Duodenal mucosa (tissue), 2 donors: Measurements from ENCODE around the gene STIMATE.

Experiments
- H3K27ac ChIP-seq: one replicate; pipeline ENCODE4 v1.7.0; 2013; ENCODE audit warnings: low read depth, low read length
- H3K27me3 ChIP-seq, 2 donors: one replicate each; pipeline ENCODE4 v1.7.0; 2013; ENCODE audit warnings: low read length in 2 of 2, control low read depth in 1 of 2; ENCODE audit not compliant: insufficient read depth in 2 of 2, control insufficient read depth in 1 of 2
- H3K36me3 ChIP-seq, 2 donors: one replicate each; pipeline ENCODE4 v1.7.0; 2013; ENCODE audit warnings: low read length in 2 of 2, control low read depth in 1 of 2; ENCODE audit not compliant: insufficient read depth in 2 of 2, control insufficient read depth in 1 of 2
- H3K4me1 ChIP-seq, 2 donors: one replicate each; pipeline ENCODE4 v1.7.0; 2013; ENCODE audit warnings: low read length in 2 of 2, control low read depth in 1 of 2; ENCODE audit not compliant: insufficient read depth in 2 of 2, control insufficient read depth in 1 of 2
- H3K4me3 ChIP-seq, 2 donors: one replicate each; pipeline ENCODE4 v1.7.0; 2013; ENCODE audit warnings: low read length in 2 of 2, low read depth in 1 of 2
- H3K9ac ChIP-seq, 2 donors: one replicate each; pipeline ENCODE4 v1.7.0; 2013; ENCODE audit warnings: low read length in 2 of 2, low read depth in 1 of 2
- H3K9me3 ChIP-seq, 2 donors: one replicate each; pipeline ENCODE4 v1.7.0; 2013; ENCODE audit warnings: low read length in 2 of 2, control low read depth in 1 of 2; ENCODE audit not compliant: control insufficient read depth in 1 of 2

Gene STIMATE

DNA sequence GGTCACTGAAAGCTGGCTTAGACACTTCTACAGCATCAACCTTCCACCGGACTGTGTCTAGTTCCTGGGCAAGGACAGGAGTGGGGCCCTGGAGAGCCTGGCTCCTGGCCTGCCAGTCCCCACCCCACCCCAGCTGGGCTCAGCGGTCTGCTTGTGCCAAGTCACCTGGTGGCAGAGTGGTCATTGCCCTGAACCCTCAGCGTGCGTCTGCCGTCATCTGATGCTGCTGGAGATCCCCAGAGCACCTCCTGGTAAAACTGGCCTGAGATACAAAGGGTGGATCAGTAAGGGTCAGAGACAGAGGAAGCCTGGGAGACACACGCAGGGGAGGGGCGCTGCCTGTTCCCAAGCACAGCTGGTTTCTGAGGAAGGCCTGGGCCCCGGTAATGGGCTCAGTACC lies 83.5 kb downstream of the STIMATE start:
- no peaks in the 10 kb centered on the region for H3K27me3 ChIP-seq
- H3K36me3 ChIP-seq: no peaks in the 10 kb centered on the region
- no peak overlapping the region for H3K4me3 ChIP-seq
- no peaks in the 10 kb centered on the region for H3K9me3 ChIP-seq
- H3K4me1 ChIP-seq: no peaks in the 10 kb centered on the region
- H3K9ac ChIP-seq: no peak overlapping the region
- H3K27ac ChIP-seq: no peak overlapping the region

DNA sequence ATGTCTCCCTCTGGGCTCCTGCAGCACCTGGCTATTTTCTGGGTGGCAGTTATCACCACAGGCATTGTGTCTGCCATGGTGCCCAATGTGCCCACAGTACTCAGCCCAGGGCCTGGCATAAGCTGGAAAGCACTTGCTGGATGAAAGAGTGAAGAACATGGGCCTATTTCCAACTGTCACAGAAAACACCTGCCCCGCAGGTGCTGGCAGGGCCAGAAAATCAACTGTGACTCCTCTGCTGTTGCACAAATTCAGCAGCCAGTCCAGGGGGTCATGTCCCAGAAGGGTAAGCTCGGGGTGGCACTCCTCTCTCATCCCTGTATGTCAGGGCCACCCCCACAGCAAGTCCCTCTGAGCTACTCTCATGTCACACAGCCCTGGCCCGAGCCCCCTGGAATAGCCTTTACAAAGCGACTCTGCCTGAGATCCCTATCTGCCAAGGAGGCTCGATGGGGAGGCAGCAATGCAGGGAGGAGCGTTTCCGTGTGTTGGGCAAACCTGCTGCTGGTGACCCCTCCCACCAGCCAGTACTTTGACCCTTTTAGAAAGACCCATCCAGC lies 85.8 kb downstream of the STIMATE start:
- Histone ChIP-seq H3K4me3 (no peak overlapping the region), H3K27ac (no peak overlapping the region), H3K4me1 (no peaks in the 10 kb centered on the region), H3K27me3 (no peaks in the 10 kb centered on the region), H3K36me3 (no peaks in the 10 kb centered on the region), H3K9ac (no peak overlapping the region), H3K9me3 (no peaks in the 10 kb centered on the region)

DNA sequence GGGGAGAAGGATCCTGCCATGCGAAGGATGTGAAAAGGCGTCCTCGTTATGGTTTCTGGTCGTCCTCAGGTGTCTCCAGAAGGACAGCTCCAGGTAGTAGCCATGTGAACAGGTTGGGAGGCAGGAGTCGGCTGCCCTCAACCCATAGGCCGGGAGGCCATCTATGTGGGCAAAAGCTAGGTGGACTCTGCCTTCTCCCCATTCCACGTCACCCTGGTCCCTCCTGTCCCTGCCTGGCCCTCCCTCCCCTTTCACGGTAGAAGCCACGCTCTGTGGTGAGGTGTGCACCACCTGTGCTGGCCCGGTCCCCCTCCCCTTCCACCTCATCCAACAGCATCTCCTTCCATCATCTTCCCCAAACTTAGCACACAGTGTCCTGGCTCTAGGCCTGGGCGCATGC lies 86.4 kb downstream of the STIMATE start:
- no peak overlapping the region for H3K27ac ChIP-seq
- no peaks in the 10 kb centered on the region for H3K27me3 ChIP-seq
- no peak overlapping the region for H3K4me3 ChIP-seq
- no peak overlapping the region for H3K9ac ChIP-seq
- H3K36me3 ChIP-seq: no peaks in the 10 kb centered on the region
- no peaks in the 10 kb centered on the region for H3K4me1 ChIP-seq
- H3K9me3 ChIP-seq: no peaks in the 10 kb centered on the region

DNA sequence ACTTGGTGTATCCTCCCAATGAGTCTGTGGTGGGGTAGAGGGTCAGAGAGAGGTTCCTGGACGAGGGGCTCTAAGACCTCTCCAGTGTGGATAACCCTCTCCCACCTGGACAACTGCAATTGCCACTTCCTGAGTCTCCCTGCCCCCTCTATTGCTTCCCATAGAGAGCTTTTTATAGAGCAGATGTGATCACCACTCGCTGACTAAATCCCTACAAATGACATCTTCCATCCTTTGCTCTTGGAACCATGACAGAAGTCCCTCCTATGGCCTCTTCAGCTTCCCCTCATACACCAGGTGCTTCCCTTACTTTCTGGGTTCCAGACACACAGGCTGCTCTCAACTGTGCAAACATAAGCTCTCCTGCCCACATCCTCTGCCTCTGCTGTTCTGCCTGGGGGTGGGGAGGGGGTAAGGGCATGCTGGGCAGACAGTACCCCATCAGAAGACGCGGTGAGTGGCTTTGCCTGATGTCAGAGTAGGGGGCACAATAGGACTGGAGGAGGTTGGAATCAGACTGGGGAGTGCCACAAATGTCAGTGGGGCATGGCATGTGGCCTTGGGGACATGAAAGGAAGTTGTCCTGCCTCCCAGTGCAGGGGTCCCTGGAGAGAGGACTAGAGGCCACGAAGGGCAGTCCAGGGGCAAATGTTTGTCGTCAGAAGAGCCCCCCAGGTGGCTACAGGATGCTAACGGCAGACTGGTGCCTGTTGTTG lies 87.5 kb downstream of the STIMATE start:
- H3K4me1 ChIP-seq: no peaks in the 10 kb centered on the region
- no peak overlapping the region for H3K27ac ChIP-seq
- no peak overlapping the region for H3K4me3 ChIP-seq
- H3K36me3 ChIP-seq: no peaks in the 10 kb centered on the region
- H3K27me3 ChIP-seq: no peaks in the 10 kb centered on the region
- no peak overlapping the region for H3K9ac ChIP-seq
- H3K9me3 ChIP-seq: no peaks in the 10 kb centered on the region

DNA sequence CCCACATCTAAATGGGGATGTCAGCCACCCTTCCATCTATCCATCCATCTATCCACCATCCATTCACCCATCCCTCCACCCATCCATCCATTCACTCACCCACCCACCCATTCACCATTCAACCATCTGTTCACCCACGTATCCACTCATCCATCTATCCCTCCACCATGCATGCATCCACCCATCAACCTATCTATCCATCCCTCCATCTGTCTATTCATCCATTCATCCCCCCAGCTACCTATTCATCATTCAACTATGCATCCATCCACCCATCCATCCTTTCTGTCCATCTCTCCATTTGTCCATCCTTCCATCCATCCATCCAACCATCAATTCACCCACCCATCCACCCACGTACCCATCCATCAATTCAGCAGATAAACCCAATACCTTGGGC lies 88.2 kb downstream of the STIMATE start:
- no peak overlapping the region for H3K4me3 ChIP-seq
- H3K36me3 ChIP-seq: no peaks in the 10 kb centered on the region
- no peaks in the 10 kb centered on the region for H3K4me1 ChIP-seq
- H3K9ac ChIP-seq: no peak overlapping the region
- no peaks in the 10 kb centered on the region for H3K27me3 ChIP-seq
- H3K27ac ChIP-seq: no peak overlapping the region
- no peaks in the 10 kb centered on the region for H3K9me3 ChIP-seq

DNA sequence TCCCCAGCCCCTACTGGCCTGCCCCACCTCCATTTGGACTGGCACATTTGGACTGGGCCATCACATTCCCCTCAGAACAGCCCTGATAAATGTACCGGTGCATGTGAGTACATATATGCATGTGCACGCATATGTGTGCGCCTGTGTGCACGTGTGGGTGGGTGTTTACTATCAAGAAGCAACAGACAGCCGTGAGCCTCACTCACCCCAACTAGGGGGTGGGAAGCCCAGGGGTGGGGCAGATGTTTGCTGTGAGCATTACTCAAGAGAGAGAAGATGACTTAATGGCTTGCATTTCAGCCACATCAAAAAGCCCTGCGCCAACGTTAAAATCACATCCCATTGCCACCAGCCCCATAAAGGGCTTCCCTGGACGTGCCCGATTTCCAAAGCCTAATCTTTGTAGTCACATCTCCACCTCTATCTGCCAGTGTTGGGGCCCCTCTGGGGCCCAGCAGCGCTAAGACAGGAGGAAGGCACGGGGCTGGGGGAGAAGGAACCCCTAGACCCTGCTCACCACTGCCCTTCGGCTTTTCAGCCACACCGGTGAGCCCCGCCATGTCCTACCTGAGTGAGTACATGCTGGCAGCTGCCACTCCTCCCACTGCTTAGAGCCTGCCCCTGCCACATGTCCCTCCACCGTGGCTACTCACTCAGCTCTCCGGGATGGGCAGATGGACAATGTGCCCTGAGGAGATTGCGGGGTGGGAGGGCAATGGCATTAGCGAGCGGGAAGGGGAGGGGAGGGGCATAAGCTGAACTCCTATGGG lies 91.9 kb downstream of the STIMATE start:
- H3K4me3 ChIP-seq: no peak overlapping the region
- no peaks in the 10 kb centered on the region for H3K4me1 ChIP-seq
- no peak overlapping the region for H3K27ac ChIP-seq
- H3K9ac ChIP-seq: no peak overlapping the region
- H3K9me3 ChIP-seq: no peaks in the 10 kb centered on the region
- no peaks in the 10 kb centered on the region for H3K36me3 ChIP-seq
- no peaks in the 10 kb centered on the region for H3K27me3 ChIP-seq

DNA sequence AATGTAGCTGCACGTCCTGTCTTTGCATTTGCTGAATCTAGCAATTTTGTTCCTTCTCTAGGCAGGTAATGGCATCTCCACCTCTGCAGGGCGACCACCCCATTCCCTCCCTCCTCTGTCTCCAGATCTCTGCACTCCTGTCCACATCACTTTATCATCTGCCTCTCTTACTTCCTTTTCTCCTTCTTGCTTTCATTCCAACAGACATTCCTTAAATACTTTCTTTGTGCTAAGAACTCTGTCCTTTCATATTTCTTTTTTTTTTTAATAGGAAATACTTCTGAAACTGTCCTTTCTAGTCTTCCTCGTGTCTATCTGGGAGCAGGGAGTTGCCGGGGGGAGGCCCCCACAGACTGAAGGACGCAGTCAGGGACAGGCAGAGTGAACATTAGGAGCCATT lies 95.5 kb downstream of the STIMATE start:
- Histone ChIP-seq H3K4me3 (no peak overlapping the region), H3K9ac (no peak overlapping the region), H3K27ac (no peak overlapping the region), H3K36me3 (no peaks in the 10 kb centered on the region), H3K9me3 (no peaks in the 10 kb centered on the region), H3K27me3 (no peaks in the 10 kb centered on the region), H3K4me1 (no peaks in the 10 kb centered on the region)

DNA sequence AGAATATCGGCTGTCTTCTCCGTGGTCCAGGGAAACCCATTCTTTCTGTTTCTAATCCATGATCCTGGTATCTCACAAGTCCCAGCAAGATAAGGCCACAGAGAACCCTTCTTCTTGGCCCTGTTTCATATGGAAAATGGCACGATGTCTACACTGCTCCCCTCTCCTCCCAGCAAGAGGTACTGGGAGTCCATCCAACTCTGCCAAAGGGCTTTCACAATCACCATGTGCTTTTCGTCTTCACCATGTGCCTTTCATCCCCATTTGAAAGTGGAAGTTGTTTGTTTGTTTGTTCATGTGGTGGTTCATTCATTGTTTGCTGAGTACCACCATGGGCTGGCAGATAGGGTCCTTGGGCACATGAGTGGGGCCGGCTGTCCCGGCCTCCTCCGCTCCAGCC lies 97.3 kb downstream of the STIMATE start:
- Histone ChIP-seq H3K27ac (no peak overlapping the region), H3K36me3 (no peaks in the 10 kb centered on the region), H3K9me3 (no peaks in the 10 kb centered on the region)

DNA sequence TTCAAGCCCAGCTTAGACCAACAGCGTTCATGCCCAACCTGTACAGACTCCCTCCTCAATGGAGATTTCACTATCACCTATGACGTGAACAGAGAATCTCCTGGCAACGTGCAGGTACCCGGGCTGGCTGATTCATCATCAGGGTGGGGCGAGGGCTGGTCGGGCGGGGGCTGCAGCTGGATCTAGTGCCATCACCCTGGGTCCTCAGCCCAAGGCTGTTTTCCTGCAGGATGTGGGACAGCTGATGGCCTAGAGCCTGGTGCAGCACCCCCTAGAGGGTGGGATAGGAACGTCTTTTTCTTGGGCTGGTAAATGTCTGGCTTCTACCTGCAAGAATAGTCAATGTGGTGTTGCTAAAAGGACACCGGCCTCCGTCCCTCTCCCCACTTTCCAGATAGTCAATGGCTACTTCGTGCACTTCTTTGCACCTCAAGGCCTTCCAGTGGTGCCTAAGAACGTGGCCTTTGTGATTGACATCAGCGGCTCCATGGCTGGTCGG lies 98.3 kb downstream of the STIMATE start:
- H3K4me3 ChIP-seq: no peak overlapping the region
- H3K27me3 ChIP-seq: no peaks in the 10 kb centered on the region
- H3K4me1 ChIP-seq: no peaks in the 10 kb centered on the region
- no peaks in the 10 kb centered on the region for H3K9me3 ChIP-seq
- H3K9ac ChIP-seq: no peak overlapping the region
- no peak overlapping the region for H3K27ac ChIP-seq
- no peaks in the 10 kb centered on the region for H3K36me3 ChIP-seq

More for the DNA sequence above, 97.3 kb downstream of the STIMATE start:
- no peak overlapping the region for H3K4me3 ChIP-seq
- H3K27me3 ChIP-seq: no peaks in the 10 kb centered on the region
- H3K9ac ChIP-seq: no peak overlapping the region
- no peaks in the 10 kb centered on the region for H3K4me1 ChIP-seq

DNA sequence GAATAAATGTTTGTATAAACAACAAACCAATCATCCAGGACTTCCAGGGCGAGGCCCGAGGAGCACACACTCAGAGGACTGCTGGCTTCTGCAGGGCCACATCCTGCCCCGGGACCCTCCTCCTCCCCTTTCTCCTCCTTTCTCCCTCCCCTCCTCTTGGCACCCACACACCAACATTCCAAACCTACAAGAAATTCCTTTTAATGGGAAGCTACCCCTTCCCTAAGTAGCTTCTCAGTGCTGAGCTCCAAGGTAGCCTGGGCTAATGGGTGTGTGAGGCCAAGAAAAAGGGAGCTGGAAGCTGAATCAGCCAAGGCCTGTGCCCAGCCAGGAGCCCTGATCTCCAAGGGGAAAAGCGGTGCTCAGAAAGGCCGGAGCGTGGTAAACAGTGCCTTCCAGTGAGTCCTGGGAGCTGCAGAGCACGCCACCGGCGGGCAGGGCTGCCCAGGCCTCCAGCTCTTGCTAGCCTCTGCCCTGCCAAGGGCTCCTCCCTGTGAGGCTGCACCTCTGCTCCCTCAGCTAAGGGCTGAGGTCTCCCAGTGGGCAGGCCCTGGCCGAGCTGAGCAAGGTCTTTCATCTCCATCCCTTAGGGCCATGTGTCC lies 98.9 kb downstream of the STIMATE start:
- no peaks in the 10 kb centered on the region for H3K4me1 ChIP-seq
- H3K9me3 ChIP-seq: no peaks in the 10 kb centered on the region
- no peaks in the 10 kb centered on the region for H3K36me3 ChIP-seq
- no peak overlapping the region for H3K9ac ChIP-seq
- no peak overlapping the region for H3K27ac ChIP-seq
- H3K27me3 ChIP-seq: no peaks in the 10 kb centered on the region
- H3K4me3 ChIP-seq: no peak overlapping the region
